A673 (cell line): ENCODE results near the gene DSTN. TPM values are rescaled to one million over a fixed set of nuclear protein-coding genes. Genes with fewer than 3 reads are reported as not detected.

Experiments
- Bru-seq: library from RNA; stranded (reverse); fragments of 400-500 nt; gene quantifications from one replicate; lab custom pipeline; 2021; lab: Mats Ljungman, UMichigan
- BruChase-seq, 2 experiments: library from RNA; stranded (reverse); fragments of 400-500 nt; gene quantifications; one replicate each; lab custom pipeline; 2021; lab: Mats Ljungman, UMichigan
- BruUV-seq: library from RNA; stranded (reverse); fragments of 400-500 nt; replicated peaks from 2 replicates; lab custom pipeline; 2021; lab: Mats Ljungman, UMichigan
- CTCF ChIA-PET: fragments of 300-600 bp; sonication (Branson Sonifier 250); formaldehyde crosslinking; loops from one replicate; lab custom pipeline; 2022; ENCODE audit warnings: antibody characterized with exemption; lab: Charles Lee
- POLR2A ChIA-PET: fragments of 300-600 bp; sonication (Branson Sonifier 250); formaldehyde crosslinking; loops from one replicate; lab custom pipeline; 2022; ENCODE audit warnings: antibody characterized with exemption; ENCODE audit not compliant: low non-redundant PET; lab: Charles Lee
- DNase-seq: peaks from one replicate; pipeline ENCODE4 v3.0.0-alpha.2; 2015; ENCODE audit warnings: low spot score
- H3K27ac ChIP-seq: fragments of 200-600 bp; sonication (generic); 2 replicates; pipeline ENCODE4 v1.5.1; 2016; ENCODE audit warnings: mixed run types, low read depth, mild to moderate bottlenecking, mixed read lengths, antibody characterized with exemption, low read length; ENCODE audit not compliant: poor library complexity, severe bottlenecking
- H3K27me3 ChIP-seq: fragments of 200-600 bp; sonication (generic); replicated peaks from 2 replicates; pipeline ENCODE4 v1.6.1; 2017; ENCODE audit warnings: mixed run types, low read depth, mild to moderate bottlenecking, mixed read lengths, antibody characterized with exemption, low read length; ENCODE audit not compliant: insufficient read depth, poor library complexity
- H3K36me3 ChIP-seq: fragments of 200-600 bp; sonication (generic); 2 replicates; pipeline ENCODE4 v1.6.1; 2016; ENCODE audit warnings: mixed run types, mild to moderate bottlenecking, mixed read lengths, antibody characterized with exemption, low read length; ENCODE audit not compliant: insufficient read depth, poor library complexity, severe bottlenecking
- H3K4me1 ChIP-seq: fragments of 200-600 bp; sonication (generic); 2 replicates; pipeline ENCODE4 v1.6.1; 2017; ENCODE audit warnings: mixed run types, mild to moderate bottlenecking, mixed read lengths, antibody characterized with exemption, low read length; ENCODE audit not compliant: insufficient read depth, poor library complexity, severe bottlenecking
- H3K4me3 ChIP-seq: fragments of 200-600 bp; sonication (generic); 2 replicates; pipeline ENCODE4 v1.5.1; 2016; ENCODE audit warnings: low read depth, mixed run types, mild to moderate bottlenecking, mixed read lengths, low read length; ENCODE audit not compliant: poor library complexity, severe bottlenecking
- H3K9me3 ChIP-seq: fragments of 200-600 bp; sonication (generic); 2 replicates; pipeline ENCODE4 v1.6.1; 2016; ENCODE audit warnings: mixed run types, low read depth, mild to moderate bottlenecking, mixed read lengths, antibody characterized with exemption, low read length; ENCODE audit not compliant: poor library complexity, severe bottlenecking
- EZH2 ChIP-seq: fragments of 200-600 bp; sonication (generic); IDR thresholded peaks from 2 replicates; pipeline ENCODE4 v1.6.1; 2017; ENCODE audit warnings: borderline replicate concordance, low read depth, mild to moderate bottlenecking, mixed read lengths, antibody characterized with exemption, low read length; ENCODE audit not compliant: poor library complexity, severe bottlenecking
- intact Hi-C: fragments of 100-400 bp; cut with micrococcal nuclease; formaldehyde crosslinking; loops from one replicate; pipeline ENCODE4 v1.10.0; 2022; ENCODE audit not compliant: unreplicated experiment
- long read RNA-seq: library from polyadenylated mRNA; stranded (forward); transcript quantifications from one replicate; pipeline ENCODE4 v2.0.0, GENCODE V29; 2022
- total RNA-seq: library from RNA; stranded (reverse); gene quantifications from 2 replicates; pipeline ENCODE4 v1.2.3, GENCODE V29; 2021
- TF ChIP-seq, protein P1 (sequence below): fragments of 300-800, 200-600 bp; sonication (generic); conservative IDR thresholded peaks from 2 replicates; pipeline ENCODE4 v1.5.1; 2017; ENCODE audit warnings: low read depth, mild to moderate bottlenecking, antibody characterized with exemption, low read length, moderate library complexity, mixed read lengths

Gene DSTN
- 148 and 159 TPM in 2 replicates for total RNA-seq
- percentile 80 among the genes with signal in this experiment for Bru-seq, nascent RNA
- BruChase-seq, experiment 1, labeled RNA remaining after a 2-hour chase, result percentile 72 among the genes with signal in this experiment
- percentile 78 among the genes with signal in this experiment for BruChase-seq, experiment 2, labeled RNA remaining after a 6-hour chase
- long read RNA-seq, transcript DSTN-201 (4 exons, 3,617 nt), result major isoform, 331 of 374 reads
- long read RNA-seq, transcript DSTN-203 (5 exons, 1,853 nt), result minor isoform, 9 of 374 reads
- long read RNA-seq, partial matches to known transcripts, result 23 of 374 reads
- long read RNA-seq, other reads (novel, unspliced or antisense), result 11 of 374 reads

GRCh38 chr20:17569616-17570346 is at the start of gene DSTN:
TSS of gene DSTN (plus strand) at chr20:17570075. CDS start at chr20:17570209, 134 bp downstream.
- CTCF ChIA-PET, result no interaction called here
- no TSS peak for BruUV-seq
- Histone ChIP-seq H3K36me3 (no peaks in the 10 kb centered on the region), H3K4me1 (peaks cover 11% of the 10 kb centered on the region), H3K9me3 (no peaks in the 10 kb centered on the region), H3K27me3 (no peaks in the 10 kb centered on the region), H3K27ac (peak within 1 kb of the TSS; percentile 89), H3K4me3 (peak within 1 kb of the TSS; percentile 86)
- TF ChIP-seq, protein P1, sequence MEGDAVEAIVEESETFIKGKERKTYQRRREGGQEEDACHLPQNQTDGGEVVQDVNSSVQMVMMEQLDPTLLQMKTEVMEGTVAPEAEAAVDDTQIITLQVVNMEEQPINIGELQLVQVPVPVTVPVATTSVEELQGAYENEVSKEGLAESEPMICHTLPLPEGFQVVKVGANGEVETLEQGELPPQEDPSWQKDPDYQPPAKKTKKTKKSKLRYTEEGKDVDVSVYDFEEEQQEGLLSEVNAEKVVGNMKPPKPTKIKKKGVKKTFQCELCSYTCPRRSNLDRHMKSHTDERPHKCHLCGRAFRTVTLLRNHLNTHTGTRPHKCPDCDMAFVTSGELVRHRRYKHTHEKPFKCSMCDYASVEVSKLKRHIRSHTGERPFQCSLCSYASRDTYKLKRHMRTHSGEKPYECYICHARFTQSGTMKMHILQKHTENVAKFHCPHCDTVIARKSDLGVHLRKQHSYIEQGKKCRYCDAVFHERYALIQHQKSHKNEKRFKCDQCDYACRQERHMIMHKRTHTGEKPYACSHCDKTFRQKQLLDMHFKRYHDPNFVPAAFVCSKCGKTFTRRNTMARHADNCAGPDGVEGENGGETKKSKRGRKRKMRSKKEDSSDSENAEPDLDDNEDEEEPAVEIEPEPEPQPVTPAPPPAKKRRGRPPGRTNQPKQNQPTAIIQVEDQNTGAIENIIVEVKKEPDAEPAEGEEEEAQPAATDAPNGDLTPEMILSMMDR, result no peak
- no peak for TF ChIP-seq EZH2
- intact Hi-C loops, result loop anchor here (5.0 kb wide), 1 partner anchor 93 kb away; no protein-coding TSS in a partner anchor
- DNase-seq, result peak; percentile 95
- POLR2A ChIA-PET, result interaction anchor here (0.6 to 1.1 kb wide), 5 partner anchors 15 to 179 kb away, joined by 3 to 7 read pairs (median 4); no protein-coding TSS in a partner anchor

- ChIA-PET CTCF (interaction anchor here (0.6 kb wide), 1 partner anchor 15 kb away, joined by 3 read pairs; no protein-coding TSS in a partner anchor), POLR2A (no interaction called here)
- Histone ChIP-seq H3K4me1 (peaks cover 31% of the 10 kb centered on the region), H3K27me3 (no peaks in the 10 kb centered on the region), H3K27ac (peak overlapping the region; percentile 82), H3K4me3 (no peak overlapping the region), H3K36me3 (no peaks in the 10 kb centered on the region), H3K9me3 (no peaks in the 10 kb centered on the region)
- TF ChIP-seq, protein P1, result no peak
- no peak for TF ChIP-seq EZH2
- BruUV-seq, result no TSS peak
- intact Hi-C loops, result no loop called here
- peak; percentile 94 for DNase-seq
Observed at GRCh38 chr20:17520583-17520982, 49.3 kb upstream of the DSTN start.

GRCh38 chr20:17522528-17522927 is 47.3 kb upstream of the DSTN start:
- ChIA-PET CTCF (no interaction called here), POLR2A (no interaction called here)
- peaks cover 31% of the 10 kb centered on the region for H3K4me1 ChIP-seq
- H3K27ac ChIP-seq, result no peak overlapping the region
- no peak for TF ChIP-seq EZH2
- TF ChIP-seq, protein P1, result no peak
- BruUV-seq, result no TSS peak
- DNase-seq, result no peak
- no peak overlapping the region for H3K4me3 ChIP-seq
- H3K9me3 ChIP-seq, result no peaks in the 10 kb centered on the region
- intact Hi-C loops, result no loop called here
- no peaks in the 10 kb centered on the region for H3K27me3 ChIP-seq
- H3K36me3 ChIP-seq, result no peaks in the 10 kb centered on the region
